K562 (cell line): ENCODE measurements around the gene MRAS. TPM values are rescaled to one million over a fixed set of nuclear protein-coding genes. Genes with fewer than 3 reads are reported as not detected.

Experiments
- ATAC-seq: fragments of 200-7000 bp; cut with Tn5 transposase; 3 replicates; pipeline ENCODE4 v1.9.1; 2020; ENCODE audit warnings: moderate library complexity
- BruUV-seq: library from RNA; stranded (reverse); fragments of 400-500 nt; replicated peaks from 2 replicates; lab custom pipeline; 2021; lab: Mats Ljungman, UMichigan
- CTCF ChIA-PET: fragments of 300-600 bp; formaldehyde crosslinking; extraction: SDS; loops from one replicate; lab custom pipeline; 2021; ENCODE audit warnings: low intra/inter-chr PET ratio; lab: Yijun Ruan, JAX
- POLR2A ChIA-PET: fragments of 300-600, 350-650 bp; sonication (Branson Sonifier 250); formaldehyde crosslinking; extraction: SDS; loops from one replicate; lab custom pipeline; 2021; ENCODE audit warnings: antibody characterized with exemption, inconsistent platforms; lab: Yijun Ruan, JAX
- DNase-seq, 4 experiments: peaks; one replicate each; pipeline versions ENCODE4 v3.0.0 to v3.0.0-alpha.2; 2011 to 2018; ENCODE audit warnings: low spot score in 3 of 4, mixed read lengths in 3 of 4; ENCODE audit errors: extremely low read depth in 1 of 4
- FAIRE-seq: peaks from 2 replicates; lab custom pipeline; 2011; peaks lifted over from hg19 to GRCh38; lab: Jason Lieb, UNC
- H2AFZ ChIP-seq: 2 replicates; pipeline ENCODE4 v1.6.0; 2011; ENCODE audit warnings: low read depth, low read length, control low read depth, inconsistent platforms
- H3K27ac ChIP-seq: fragments of 200-600 bp; 3 replicates; pipeline ENCODE4 v1.8.0; 2011; ENCODE audit warnings: low read depth, mild to moderate bottlenecking, control low read depth, inconsistent platforms, low read length, moderate library complexity, mixed read lengths; ENCODE audit errors: extremely low read depth
- H3K27me3 ChIP-seq, 2 experiments: fragments of 300-600 bp in 1 of 2; 2 replicates in 1 of 2; 3 replicates in 1 of 2; pipeline versions ENCODE4 v1.6.0 to v1.8.0; 2011; ENCODE audit warnings: inconsistent platforms in 2 of 2, low read length in 2 of 2, mild to moderate bottlenecking in 1 of 2, mixed read lengths in 1 of 2, moderate library complexity in 1 of 2; ENCODE audit not compliant: control insufficient read depth in 2 of 2, insufficient read depth in 2 of 2
- H3K36me3 ChIP-seq: fragments of 300-600 bp; 3 replicates; pipeline ENCODE4 v1.8.0; 2011; ENCODE audit warnings: mild to moderate bottlenecking, low read length, inconsistent platforms; ENCODE audit not compliant: control insufficient read depth, insufficient read depth
- H3K4me1 ChIP-seq, 2 experiments: fragments of 200-600 bp in 1 of 2; replicated peaks in 1 of 2; 2 replicates in 1 of 2; 3 replicates in 1 of 2; pipeline versions ENCODE4 v1.5.1 to v1.8.0; 2011; ENCODE audit warnings: inconsistent platforms in 2 of 2, low read length in 2 of 2, mild to moderate bottlenecking in 1 of 2, mixed read lengths in 1 of 2, moderate library complexity in 1 of 2; ENCODE audit not compliant: control insufficient read depth in 2 of 2, insufficient read depth in 2 of 2
- H3K4me2 ChIP-seq: 2 replicates; pipeline ENCODE4 v1.6.1; 2011; ENCODE audit warnings: low read length, control low read depth, inconsistent platforms, mixed read lengths; ENCODE audit not compliant: insufficient read depth
- H3K4me3 ChIP-seq: fragments of 200-600 bp; sonication (generic), shearing (Covaris generic); 2 replicates; pipeline ENCODE4 v1.5.1; 2016; ENCODE audit warnings: control low read depth, inconsistent platforms
- H3K79me2 ChIP-seq: fragments of 200-600 bp; 3 replicates; pipeline ENCODE4 v1.8.0; 2011; ENCODE audit warnings: low read length, inconsistent platforms; ENCODE audit not compliant: control insufficient read depth, insufficient read depth
- H3K9ac ChIP-seq, 2 experiments: 2 replicates each; pipeline versions ENCODE4 v1.6.0 to v1.6.1; 2011; ENCODE audit warnings: low read depth in 2 of 2, low read length in 2 of 2, control low read depth in 1 of 2, inconsistent platforms in 1 of 2, mild to moderate bottlenecking in 1 of 2, mixed read lengths in 1 of 2; ENCODE audit not compliant: insufficient read depth in 1 of 2
- H3K9me1 ChIP-seq: one replicate; pipeline ENCODE4 v1.6.0; 2011; ENCODE audit warnings: inconsistent platforms, mild to moderate bottlenecking, low read length, moderate library complexity; ENCODE audit not compliant: control insufficient read depth, insufficient read depth
- H3K9me3 ChIP-seq: replicated peaks from 2 replicates; pipeline ENCODE4 v1.5.1; 2011; ENCODE audit warnings: low read depth, low read length, inconsistent platforms; ENCODE audit not compliant: control insufficient read depth, insufficient read depth
- H4K20me1 ChIP-seq: replicated peaks from 2 replicates; pipeline ENCODE4 v1.6.1; 2011; ENCODE audit warnings: low read length, inconsistent platforms, mixed read lengths; ENCODE audit not compliant: control insufficient read depth, insufficient read depth
- DDX20 ChIP-seq: fragments of 450-650 bp; IDR thresholded peaks from 2 replicates; pipeline ENCODE4 v1.6.1; 2016; ENCODE audit warnings: missing genetic modification characterization, low read depth, mild to moderate bottlenecking, missing compliant biosample characterization, moderate library complexity
- ESRRA ChIP-seq: fragments of 450-650 bp; IDR thresholded peaks from 2 replicates; pipeline ENCODE4 v1.6.1; 2014; ENCODE audit warnings: low read depth, mild to moderate bottlenecking, moderate library complexity, borderline replicate concordance
- HIVEP1 ChIP-seq: fragments of 250-450 bp; sonication (Bioruptor Pico); IDR thresholded peaks from 2 replicates; pipeline ENCODE4 v1.4.0; 2020; ENCODE audit warnings: mild to moderate bottlenecking
- HNRNPH1 ChIP-seq: fragments of 200-400 bp; formaldehyde crosslinking; optimal IDR thresholded peaks from 2 replicates; pipeline ENCODE3; 2017; ENCODE audit warnings: low read depth, mild to moderate bottlenecking, low read length, moderate library complexity
- HNRNPUL1 ChIP-seq: fragments of 200-400 bp; formaldehyde crosslinking; IDR thresholded peaks from 2 replicates; pipeline ENCODE4 v1.6.1; 2017; ENCODE audit warnings: low read length
- MEF2A ChIP-seq: IDR thresholded peaks from 2 replicates; pipeline ENCODE4 v1.6.1; 2011; ENCODE audit warnings: low read depth, mild to moderate bottlenecking, low read length, moderate library complexity; ENCODE audit not compliant: control insufficient read depth
- PHF8 ChIP-seq: fragments of 200-600 bp; sonication (generic); IDR thresholded peaks from 2 replicates; pipeline ENCODE4 v1.6.1; 2012; ENCODE audit warnings: mixed run types, mild to moderate bottlenecking, inconsistent platforms, low read length, moderate library complexity, borderline replicate concordance
- SMAD4 ChIP-seq: fragments of 250-450 bp; sonication (Bioruptor Pico); conservative IDR thresholded peaks from 2 replicates; pipeline ENCODE4 v1.8.0; 2021; ENCODE audit warnings: inconsistent platforms, mild to moderate bottlenecking, moderate library complexity
- SREBF1 ChIP-seq: fragments of 150-350 bp; IDR thresholded peaks from 2 replicates; pipeline ENCODE4 v1.6.1; 2014; ENCODE audit warnings: antibody characterized with exemption, low read depth, low read length, borderline replicate concordance
- ZNF77 ChIP-seq: fragments of 250-450 bp; sonication (Bioruptor Pico); IDR thresholded peaks from 2 replicates; pipeline ENCODE4 v1.5.0; 2020
- ZSCAN29 ChIP-seq: fragments of 450-650 bp; IDR thresholded peaks from 2 replicates; pipeline ENCODE4 v1.6.1; 2017
- WGBS: fragments of 100-300 bp; shearing (Covaris generic); methylation state at CpG from one replicate; pipeline ENCODE4 v1.1.6; 2016; ENCODE audit warnings: low coverage, mixed read lengths; ENCODE audit not compliant: insufficient coverage; ENCODE audit errors: missing lambda C conversion rate; 5-methylcytosine and 5-hydroxymethylcytosine counted together
- in situ Hi-C: fragments of 300-500 bp; cut with MboI; formaldehyde crosslinking; loops from 4 replicates; pipeline ENCODE4 v1.15.0; 2018; ENCODE audit warnings: inconsistent platforms, mixed read lengths
- intact Hi-C: fragments of 100-400 bp; cut with micrococcal nuclease; formaldehyde crosslinking; loops from 2 replicates; pipeline ENCODE4 v1.14.2; 2022
- polyA plus RNA-seq, 8 experiments: library from polyadenylated mRNA; depleted of rRNA in 4 of 8; stranded (reverse) in 5 of 8; unstranded in 3 of 8; fragments of >200 nt; fragmentation: Nextera tagmentation in 2 of 8; fragmentation: Illumina TruSeq in 1 of 8; extraction: Ambion mirVana in 2 of 8; extraction: Trizol in 1 of 8; gene quantifications; 2 replicates each; pipeline versions ENCODE4 v1.2.1 to v1.2.3, GENCODE V29; 2011 to 2014; ENCODE audit warnings: inconsistent platforms in 1 of 8, missing spikeins in 1 of 8
- total RNA-seq, 7 experiments: library from RNA; depleted of rRNA in 6 of 7; stranded (reverse); fragments of >200 nt in 6 of 7; fragmentation: Illumina TruSeq in 2 of 7; extraction: Trizol in 2 of 7; gene quantifications; 2 replicates each; pipeline versions ENCODE4 v1.2.1 to v1.2.3, GENCODE V29; 2011 to 2021; ENCODE audit warnings: low replicate concordance in 1 of 7
- TF ChIP-seq, protein P1 (sequence below): fragments of 250-450 bp; sonication (Bioruptor Pico); IDR thresholded peaks from 2 replicates; pipeline ENCODE4 v1.5.0; 2020; ENCODE audit warnings: mild to moderate bottlenecking
- TF ChIP-seq, protein P2 (sequence below): fragments of 250-450 bp; sonication (Bioruptor Pico); IDR thresholded peaks from 2 replicates; pipeline ENCODE4 v1.4.0; 2020; ENCODE audit warnings: mild to moderate bottlenecking, moderate library complexity
- TF ChIP-seq, protein P3 (sequence below): IDR thresholded peaks from 2 replicates; pipeline ENCODE4 v1.6.1; 2012; ENCODE audit warnings: low read depth, low read length, improper control_type of control experiment, borderline replicate concordance
- TF ChIP-seq, protein P4 (sequence below), 2 experiments: fragments of 450-650 bp in 1 of 2; sonication (generic) in 1 of 2; formaldehyde crosslinking; conservative IDR thresholded peaks; 2 replicates each; pipeline versions ENCODE4 v1.4.0 to v1.8.1; 2020 to 2022; ENCODE audit warnings: mild to moderate bottlenecking in 1 of 2, missing genetic modification reagents in 1 of 2
- TF ChIP-seq, protein P5 (sequence below): sonication (generic); formaldehyde crosslinking; IDR thresholded peaks from 2 replicates; pipeline ENCODE4 v1.9.0; 2022; ENCODE audit warnings: mild to moderate bottlenecking, missing genetic modification reagents

Gene MRAS
- total and polyA plus RNA-seq, 9 of the 15 experiments (the other 6 are each of a cell fraction or from before 2014, with no cell fraction given) = 1.5 to 10.0 (median 5.0) TPM

DNA sequence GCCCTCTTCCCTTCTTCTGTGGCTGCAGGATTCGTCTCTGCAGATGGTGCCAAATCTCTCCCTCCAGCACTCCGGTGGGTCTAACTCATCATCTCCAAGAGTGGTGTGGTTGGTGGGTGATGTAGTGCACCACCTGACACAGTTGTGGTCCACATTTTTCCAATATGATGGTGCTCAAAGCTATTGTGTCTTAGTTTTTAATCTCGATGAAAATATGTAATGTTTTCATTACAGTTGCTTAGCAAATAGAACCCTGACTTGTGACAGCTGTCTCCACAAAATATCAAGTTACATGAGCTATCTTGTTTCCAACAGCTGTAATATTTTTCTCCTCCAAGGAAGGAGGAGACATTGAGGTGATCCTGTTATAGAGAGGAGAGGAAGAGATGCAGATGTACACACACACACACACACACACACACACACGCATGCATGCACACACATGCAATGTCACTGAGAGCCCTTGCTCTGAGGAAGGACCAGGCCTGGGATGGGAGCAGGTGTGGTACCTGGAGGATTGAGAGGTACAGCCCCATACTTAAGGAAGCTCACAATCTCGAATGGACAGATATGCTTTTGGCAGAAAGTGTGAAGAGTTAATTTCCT, 70.3 kb downstream of the MRAS start (continued):
- TF ChIP-seq, protein P1, sequence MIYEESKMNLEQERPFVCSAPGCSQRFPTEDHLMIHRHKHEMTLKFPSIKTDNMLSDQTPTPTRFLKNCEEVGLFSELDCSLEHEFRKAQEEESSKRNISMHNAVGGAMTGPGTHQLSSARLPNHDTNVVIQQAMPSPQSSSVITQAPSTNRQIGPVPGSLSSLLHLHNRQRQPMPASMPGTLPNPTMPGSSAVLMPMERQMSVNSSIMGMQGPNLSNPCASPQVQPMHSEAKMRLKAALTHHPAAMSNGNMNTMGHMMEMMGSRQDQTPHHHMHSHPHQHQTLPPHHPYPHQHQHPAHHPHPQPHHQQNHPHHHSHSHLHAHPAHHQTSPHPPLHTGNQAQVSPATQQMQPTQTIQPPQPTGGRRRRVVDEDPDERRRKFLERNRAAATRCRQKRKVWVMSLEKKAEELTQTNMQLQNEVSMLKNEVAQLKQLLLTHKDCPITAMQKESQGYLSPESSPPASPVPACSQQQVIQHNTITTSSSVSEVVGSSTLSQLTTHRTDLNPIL (CRISPR knock-in tag) = no peak
- TF ChIP-seq HIVEP1 (CRISPR knock-in tag) (no peak), DDX20 (no peak)
- TF ChIP-seq, protein P2, sequence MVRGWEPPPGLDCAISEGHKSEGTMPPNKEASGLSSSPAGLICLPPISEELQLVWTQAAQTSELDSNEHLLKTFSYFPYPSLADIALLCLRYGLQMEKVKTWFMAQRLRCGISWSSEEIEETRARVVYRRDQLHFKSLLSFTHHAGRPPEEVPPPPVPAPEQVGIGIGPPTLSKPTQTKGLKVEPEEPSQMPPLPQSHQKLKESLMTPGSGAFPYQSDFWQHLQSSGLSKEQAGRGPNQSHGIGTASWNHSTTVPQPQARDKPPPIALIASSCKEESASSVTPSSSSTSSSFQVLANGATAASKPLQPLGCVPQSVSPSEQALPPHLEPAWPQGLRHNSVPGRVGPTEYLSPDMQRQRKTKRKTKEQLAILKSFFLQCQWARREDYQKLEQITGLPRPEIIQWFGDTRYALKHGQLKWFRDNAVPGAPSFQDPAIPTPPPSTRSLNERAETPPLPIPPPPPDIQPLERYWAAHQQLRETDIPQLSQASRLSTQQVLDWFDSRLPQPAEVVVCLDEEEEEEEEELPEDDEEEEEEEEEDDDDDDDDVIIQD (CRISPR knock-in tag) = no peak
- TF ChIP-seq, all 486 proteins: peak for 0

DNA sequence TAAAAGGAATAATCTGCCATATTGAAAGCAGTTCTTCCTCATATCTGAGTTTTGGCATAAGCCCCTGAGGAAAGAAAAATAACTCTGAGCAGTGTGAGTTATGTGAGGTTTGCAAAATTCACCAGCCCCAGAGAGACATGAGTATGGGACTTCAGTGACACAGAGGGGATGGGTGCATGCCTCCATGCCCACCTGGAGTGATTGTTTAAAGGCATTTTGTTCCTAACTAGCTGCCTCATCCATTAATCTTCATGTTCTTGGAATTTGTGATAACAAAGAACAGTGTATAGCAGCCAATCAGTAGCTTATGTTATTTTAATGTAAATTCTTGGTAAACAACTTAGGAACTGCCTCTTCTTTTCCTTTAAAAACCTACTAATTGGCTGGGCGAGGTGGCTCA, 74.9 kb downstream of the MRAS start:
- Histone ChIP-seq H3K79me2 (no peaks in the 10 kb centered on the region), H3K36me3 (no peaks in the 10 kb centered on the region), H3K4me2 (no peak overlapping the region), H3K27me3 (no peaks in the 10 kb centered on the region), H3K9me1 (no peaks in the 10 kb centered on the region), H3K9me3 (no peaks in the 10 kb centered on the region), H2AFZ (no peak overlapping the region), H3K9ac (no peak overlapping the region), H4K20me1 (no peaks in the 10 kb centered on the region), H3K4me3 (no peak overlapping the region), H3K27ac (no peak overlapping the region), H3K4me1 (no peaks in the 10 kb centered on the region; a peak in 1 of 5 replicates)
- ATAC-seq (no peak), FAIRE-seq (no peak), DNase-seq (no peak)
- intact Hi-C loops (no loop called here), in situ Hi-C loops (no loop called here)
- BruUV-seq = no TSS peak
- ChIA-PET CTCF (no interaction called here), POLR2A (no interaction called here)
- WGBS = 10% methylated on average over 1 of the region's 1 CpG
- TF ChIP-seq PHF8 (no peak), SREBF1 (no peak), HNRNPH1 (no peak), SMAD4 (CRISPR knock-in tag) (no peak), HNRNPUL1 (no peak), ZSCAN29 (no peak), ESRRA (no peak), MEF2A (no peak), ZNF77 (CRISPR knock-in tag) (no peak)
- TF ChIP-seq, protein P3, sequence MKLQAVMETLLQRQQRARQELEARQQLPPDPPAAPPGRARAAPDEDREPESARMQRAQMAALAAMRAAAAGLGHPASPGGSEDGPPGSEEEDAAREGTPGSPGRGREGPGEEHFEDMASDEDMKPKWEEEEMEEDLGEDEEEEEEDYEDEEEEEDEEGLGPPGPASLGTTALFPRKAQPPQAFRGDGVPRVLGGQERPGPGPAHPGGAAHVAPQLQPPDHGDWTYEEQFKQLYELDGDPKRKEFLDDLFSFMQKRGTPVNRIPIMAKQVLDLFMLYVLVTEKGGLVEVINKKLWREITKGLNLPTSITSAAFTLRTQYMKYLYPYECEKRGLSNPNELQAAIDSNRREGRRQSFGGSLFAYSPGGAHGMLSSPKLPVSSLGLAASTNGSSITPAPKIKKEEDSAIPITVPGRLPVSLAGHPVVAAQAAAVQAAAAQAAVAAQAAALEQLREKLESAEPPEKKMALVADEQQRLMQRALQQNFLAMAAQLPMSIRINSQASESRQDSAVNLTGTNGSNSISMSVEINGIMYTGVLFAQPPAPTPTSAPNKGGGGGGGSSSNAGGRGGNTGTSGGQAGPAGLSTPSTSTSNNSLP = no peak
- TF ChIP-seq, protein P4, sequence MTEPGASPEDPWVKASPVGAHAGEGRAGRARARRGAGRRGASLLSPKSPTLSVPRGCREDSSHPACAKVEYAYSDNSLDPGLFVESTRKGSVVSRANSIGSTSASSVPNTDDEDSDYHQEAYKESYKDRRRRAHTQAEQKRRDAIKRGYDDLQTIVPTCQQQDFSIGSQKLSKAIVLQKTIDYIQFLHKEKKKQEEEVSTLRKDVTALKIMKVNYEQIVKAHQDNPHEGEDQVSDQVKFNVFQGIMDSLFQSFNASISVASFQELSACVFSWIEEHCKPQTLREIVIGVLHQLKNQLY (CRISPR knock-in tag; conservative IDR thresholded peaks at IDR 0.05) = no peak
- TF ChIP-seq, protein P5, sequence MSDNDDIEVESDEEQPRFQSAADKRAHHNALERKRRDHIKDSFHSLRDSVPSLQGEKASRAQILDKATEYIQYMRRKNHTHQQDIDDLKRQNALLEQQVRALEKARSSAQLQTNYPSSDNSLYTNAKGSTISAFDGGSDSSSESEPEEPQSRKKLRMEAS (CRISPR knock-in tag) = no peak
